ENCODE data around the gene APCDD1. TPM values are rescaled to one million over a fixed set of nuclear protein-coding genes. Genes with fewer than 3 reads are reported as not detected.

APCDD1 gene
- total RNA-seq (2022; extraction: Qiagen RNA extraction; ENCODE audit: low read depth): not detected in 5 replicates

DNA sequence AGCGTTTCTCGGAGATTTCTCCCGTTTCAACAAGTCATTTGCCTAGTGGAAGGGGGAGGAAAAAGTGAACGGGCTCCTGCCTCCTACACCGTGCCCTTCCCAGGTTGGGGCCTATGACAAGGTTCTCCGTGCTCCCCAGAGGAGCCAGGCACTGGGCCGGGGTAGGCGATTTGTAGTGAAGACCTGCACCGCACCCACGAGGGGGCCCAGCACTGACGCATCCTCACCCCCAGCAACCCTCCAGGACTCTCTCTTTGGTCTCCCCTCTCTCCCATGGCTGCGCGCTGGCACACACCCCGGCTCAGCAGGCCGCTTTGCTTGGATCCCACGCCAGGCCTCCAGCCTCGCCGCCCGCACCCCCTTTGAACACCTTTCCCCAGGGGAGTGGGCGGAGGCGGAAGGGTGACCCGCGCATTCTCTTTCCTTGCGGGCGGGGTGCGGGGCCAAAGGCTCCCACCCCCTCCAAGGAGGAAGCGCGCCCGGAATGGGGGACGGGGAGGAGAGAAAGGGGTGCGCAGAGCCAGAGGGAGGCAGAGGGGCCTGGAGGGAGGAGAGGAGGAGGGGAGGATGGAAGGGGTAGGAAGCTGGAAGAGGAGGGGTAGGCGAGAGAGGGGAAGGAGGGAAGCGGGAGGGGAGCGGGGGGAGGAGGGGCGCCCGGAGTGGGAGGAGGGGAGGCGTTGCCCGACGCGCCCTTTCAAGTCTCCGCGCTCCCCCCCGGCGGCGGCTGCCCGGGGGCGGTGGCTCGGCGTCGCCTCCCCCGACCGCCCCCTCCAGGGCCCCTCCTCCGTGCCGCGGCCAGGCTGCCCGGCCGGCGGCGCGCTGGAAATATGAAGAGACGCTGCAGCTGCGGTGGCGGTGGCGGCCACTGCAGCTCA, at the start of gene APCDD1:
TSS of gene APCDD1 (plus strand) at position 830 of the 875 bp plus-strand sequence. CDS start 347 bp downstream, outside the sequence.

GRCh38 chr18:10525697-10526560, 71.5 kb downstream of the APCDD1 start, which contains the start of gene NAPG:
TSS of gene NAPG (plus strand) at chr18:10526027. CDS start at chr18:10526103, 76 bp downstream.

Other genes with a start within 250 kb of the APCDD1 start
- 9.4 to 10.6 TPM (median 10.1 TPM) in 5 replicates for gene NAPG, start 71.4 kb downstream of the APCDD1 start, total RNA-seq (2022; extraction: Qiagen RNA extraction; ENCODE audit: low read depth)